H1 (cell line): ENCODE results near the gene OLFM1. TPM values are rescaled to one million over a fixed set of nuclear protein-coding genes. Genes with fewer than 3 reads are reported as not detected.

ENCODE experiments used
- CTCF ChIA-PET: fragments of 300-600 bp; sonication (Branson Sonifier 250); formaldehyde crosslinking; loops from one replicate; lab custom pipeline; 2021; ENCODE audit not compliant: partially characterized antibody; lab: Charles Lee
- POLR2A ChIA-PET: fragments of 300-600 bp; sonication (Branson Sonifier 250); formaldehyde crosslinking; loops from one replicate; lab custom pipeline; 2021; ENCODE audit warnings: inconsistent platforms; ENCODE audit not compliant: partially characterized antibody; lab: Charles Lee
- DNase-seq, 2 experiments: peaks; one replicate each; pipeline versions ENCODE4 v3.0.0 to v3.0.0-alpha.2; 2010 to 2022; ENCODE audit warnings: low spot score in 2 of 2, low read depth in 1 of 2, mixed read lengths in 1 of 2
- FAIRE-seq: peaks from 2 replicates; lab custom pipeline; 2011; peaks lifted over from hg19 to GRCh38; lab: Jason Lieb, UNC
- H2AFZ ChIP-seq: 2 replicates; pipeline ENCODE4 v1.8.1; 2012; ENCODE audit warnings: low read length, inconsistent platforms
- H2AK5ac ChIP-seq: 2 replicates; pipeline ENCODE4 v1.6.1; 2013; ENCODE audit warnings: low read depth, low read length
- H2BK120ac ChIP-seq: replicated peaks from 2 replicates; pipeline ENCODE3; 2013; ENCODE audit warnings: low read depth, low read length, inconsistent platforms
- H2BK12ac ChIP-seq: 2 replicates; pipeline ENCODE4 v1.6.1; 2013; ENCODE audit warnings: low read depth, low read length
- H2BK15ac ChIP-seq: 2 replicates; pipeline ENCODE4 v1.6.1; 2013; ENCODE audit warnings: low read length
- H2BK20ac ChIP-seq: 2 replicates; pipeline ENCODE4 v1.6.1; 2013; ENCODE audit warnings: low read length
- H2BK5ac ChIP-seq: 2 replicates; pipeline ENCODE4 v1.6.1; 2013; ENCODE audit warnings: low read depth, low read length
- H3K14ac ChIP-seq: 2 replicates; pipeline ENCODE4 v1.6.1; 2013; ENCODE audit warnings: inconsistent platforms; ENCODE audit not compliant: insufficient read length
- H3K18ac ChIP-seq: 2 replicates; pipeline ENCODE4 v1.6.1; 2013; ENCODE audit warnings: low read length; ENCODE audit errors: extremely low read depth
- H3K23ac ChIP-seq: 2 replicates; pipeline ENCODE4 v1.6.1; 2013; ENCODE audit warnings: inconsistent platforms; ENCODE audit not compliant: insufficient read length
- H3K23me2 ChIP-seq: 2 replicates; pipeline ENCODE4 v1.6.1; 2013; ENCODE audit warnings: low read depth, low read length
- H3K27ac ChIP-seq: 2 replicates; pipeline ENCODE4 v1.6.1; 2011; ENCODE audit warnings: low read depth, low read length, inconsistent platforms
- H3K27me3 ChIP-seq, 4 experiments: replicated peaks in 1 of 4; 1 replicate in 1 of 4; 2 replicates in 3 of 4; pipeline versions ENCODE4 v1.6.1 to v1.8.1; 2011 to 2013; ENCODE audit warnings: low read length in 3 of 4, mild to moderate bottlenecking in 3 of 4, inconsistent platforms in 2 of 4, mixed read lengths in 2 of 4, moderate library complexity in 1 of 4; ENCODE audit not compliant: control insufficient read depth in 3 of 4, insufficient read depth in 3 of 4; ENCODE audit errors: extremely low read depth in 1 of 4
- H3K36me3 ChIP-seq, 4 experiments: 2 replicates each; pipeline versions ENCODE4 v1.6.1 to v1.8.1; 2011 to 2013; ENCODE audit warnings: mild to moderate bottlenecking in 4 of 4, low read length in 3 of 4, moderate library complexity in 2 of 4, control low read depth in 1 of 4, inconsistent platforms in 1 of 4; ENCODE audit not compliant: insufficient read depth in 4 of 4, control insufficient read depth in 2 of 4
- H3K4ac ChIP-seq: replicated peaks from 2 replicates; pipeline ENCODE3; 2013; ENCODE audit warnings: low read length, low read depth, mixed read lengths, inconsistent platforms; ENCODE audit not compliant: insufficient read length
- H3K4me1 ChIP-seq, 4 experiments: replicated peaks in 1 of 4; 1 replicate in 1 of 4; 2 replicates in 3 of 4; pipeline versions ENCODE4 v1.6.1 to v1.8.1; 2011 to 2013; ENCODE audit warnings: low read length in 3 of 4, inconsistent platforms in 2 of 4, mixed read lengths in 1 of 4; ENCODE audit not compliant: insufficient read depth in 4 of 4, control insufficient read depth in 3 of 4
- H3K4me2 ChIP-seq, 2 experiments: 2 replicates each; pipeline versions ENCODE4 v1.6.1 to v1.8.1; 2011 to 2013; ENCODE audit warnings: low read depth in 2 of 2, low read length in 2 of 2, control low read depth in 1 of 2, inconsistent platforms in 1 of 2, mild to moderate bottlenecking in 1 of 2; ENCODE audit not compliant: insufficient read depth in 1 of 2
- H3K4me3 ChIP-seq, 4 experiments: fragments of 200-600, 300-600 bp in 1 of 4; sonication (generic), shearing (Covaris generic), sonication (Bioruptor Twin) in 1 of 4; 2 replicates each; pipeline versions ENCODE4 v1.5.1 to v1.8.1; 2011 to 2016; ENCODE audit warnings: low read length in 4 of 4, low read depth in 3 of 4, control low read depth in 2 of 4, inconsistent platforms in 2 of 4, mild to moderate bottlenecking in 2 of 4, mixed read lengths in 1 of 4, moderate library complexity in 1 of 4; ENCODE audit not compliant: insufficient read depth in 2 of 4; ENCODE audit errors: extremely low read depth in 1 of 4
- H3K56ac ChIP-seq: replicated peaks from 2 replicates; pipeline ENCODE3; 2013; ENCODE audit warnings: low read depth, mild to moderate bottlenecking, mixed read lengths, low read length, inconsistent platforms; ENCODE audit not compliant: insufficient read length
- H3K79me1 ChIP-seq: 2 replicates; pipeline ENCODE4 v1.6.1; 2013; ENCODE audit warnings: low read depth, low read length, control low read depth
- H3K79me2 ChIP-seq, 2 experiments: 2 replicates each; pipeline versions ENCODE4 v1.6.1 to v1.8.1; 2012 to 2013; ENCODE audit warnings: low read length in 2 of 2, mild to moderate bottlenecking in 2 of 2, inconsistent platforms in 1 of 2; ENCODE audit not compliant: insufficient read depth in 2 of 2, control insufficient read depth in 1 of 2
- H3K9ac ChIP-seq, 4 experiments: replicated peaks in 1 of 4; 1 replicate in 1 of 4; 2 replicates in 3 of 4; pipeline versions ENCODE4 v1.6.1 to v1.8.1; 2011 to 2013; ENCODE audit warnings: low read depth in 3 of 4, low read length in 3 of 4, control low read depth in 2 of 4, mild to moderate bottlenecking in 2 of 4, moderate library complexity in 2 of 4, inconsistent platforms in 1 of 4; ENCODE audit errors: extremely low read depth in 1 of 4
- H3K9me3 ChIP-seq, 2 experiments: 2 replicates each; pipeline versions ENCODE4 v1.6.1 to v1.8.1; 2012 to 2013; ENCODE audit warnings: mild to moderate bottlenecking in 2 of 2, moderate library complexity in 2 of 2, control low read depth in 1 of 2, inconsistent platforms in 1 of 2, low read depth in 1 of 2, low read length in 1 of 2, mixed read lengths in 1 of 2; ENCODE audit not compliant: insufficient read depth in 2 of 2
- H4K20me1 ChIP-seq, 2 experiments: replicated peaks in 1 of 2; 2 replicates each; pipeline versions ENCODE3 to v1.8.1; 2011 to 2013; ENCODE audit warnings: inconsistent platforms in 2 of 2, low read length in 2 of 2, mild to moderate bottlenecking in 1 of 2; ENCODE audit not compliant: insufficient read depth in 2 of 2, control insufficient read depth in 1 of 2
- H4K5ac ChIP-seq: 2 replicates; pipeline ENCODE4 v1.6.1; 2013; ENCODE audit warnings: low read length, low read depth, mixed read lengths, inconsistent platforms; ENCODE audit not compliant: insufficient read length
- H4K8ac ChIP-seq: 2 replicates; pipeline ENCODE4 v1.8.0; 2013; ENCODE audit warnings: mild to moderate bottlenecking, moderate library complexity, low read length, inconsistent platforms; ENCODE audit not compliant: insufficient read depth; ENCODE audit errors: extremely low read depth
- H4K91ac ChIP-seq: replicated peaks from 2 replicates; pipeline ENCODE3; 2013; ENCODE audit warnings: low read length, mixed read lengths, inconsistent platforms; ENCODE audit not compliant: insufficient read length
- ASH2L ChIP-seq: fragments of 200-600, 300-600 bp; sonication (generic); IDR thresholded peaks from one replicate; pipeline ENCODE4 v1.7.1; 2017; ENCODE audit warnings: low read length
- BACH1 ChIP-seq: IDR thresholded peaks from 2 replicates; pipeline ENCODE4 v1.6.1; 2012; ENCODE audit warnings: low read length, improper control_type of control experiment
- CREB1 ChIP-seq: IDR thresholded peaks from 2 replicates; pipeline ENCODE4 v1.6.1; 2012; ENCODE audit warnings: inconsistent platforms
- EGR1 ChIP-seq: IDR thresholded peaks from 2 replicates; pipeline ENCODE4 v1.6.1; 2011; ENCODE audit warnings: low read depth, low read length, borderline replicate concordance
- EP300 ChIP-seq, 2 experiments: IDR thresholded peaks; 1 replicate in 1 of 2; 2 replicates in 1 of 2; pipeline ENCODE4 v1.6.1; 2011 to 2012; ENCODE audit warnings: low read depth in 2 of 2, low read length in 2 of 2, mild to moderate bottlenecking in 2 of 2, borderline replicate concordance in 1 of 2, inconsistent platforms in 1 of 2, moderate library complexity in 1 of 2
- KDM5A ChIP-seq: fragments of 200-600 bp; IDR thresholded peaks from 2 replicates; pipeline ENCODE4 v1.7.1; 2012; ENCODE audit warnings: mild to moderate bottlenecking, low read length, inconsistent platforms, mixed read lengths
- MAX ChIP-seq: IDR thresholded peaks from 2 replicates; pipeline ENCODE4 v1.6.1; 2012; ENCODE audit warnings: inconsistent platforms
- RFX5 ChIP-seq: IDR thresholded peaks from 2 replicates; pipeline ENCODE4 v1.6.1; 2011; ENCODE audit warnings: low read depth, low read length, improper control_type of control experiment, borderline replicate concordance
- SIRT6 ChIP-seq: IDR thresholded peaks from one replicate; pipeline ENCODE4 v1.7.1; 2012; ENCODE audit warnings: low read length, inconsistent platforms
- TAF7 ChIP-seq: optimal IDR thresholded peaks from 2 replicates; pipeline ENCODE3; 2011; ENCODE audit warnings: low read depth, mild to moderate bottlenecking, inconsistent platforms, low read length, moderate library complexity, borderline replicate concordance
- TCF12 ChIP-seq: IDR thresholded peaks from 2 replicates; pipeline ENCODE4 v1.6.1; 2011; ENCODE audit warnings: low read depth, mild to moderate bottlenecking, low read length
- WGBS, 2 experiments: shearing (Covaris generic) in 1 of 2; methylation state at CpG; one replicate each; pipeline versions ENCODE4 v1.1.6 to v1.1.7; 2013 to 2015; ENCODE audit warnings: low lambda C conversion rate in 2 of 2, mixed read lengths in 2 of 2, inconsistent platforms in 1 of 2, low coverage in 1 of 2, missing lambda C conversion rate in 1 of 2; ENCODE audit not compliant: insufficient replicate concordance in 2 of 2, insufficient coverage in 1 of 2, insufficient read length in 1 of 2; ENCODE audit errors: extremely low coverage in 1 of 2, missing lambda C conversion rate in 1 of 2; 5-methylcytosine and 5-hydroxymethylcytosine counted together
- polyA plus RNA-seq, 7 experiments: library from polyadenylated mRNA; depleted of rRNA in 3 of 7; stranded (reverse) in 5 of 7; unstranded in 2 of 7; fragments of >200 nt in 5 of 7; fragments of 200-250 nt in 2 of 7; gene quantifications; 1 replicate in 5 of 7; 2 replicates in 1 of 7; 4 replicates in 1 of 7; pipeline versions ENCODE4 v1.2.1 to v1.2.3, GENCODE V29; 2011 to 2013; ENCODE audit warnings: missing spikeins in 2 of 7, mixed read lengths in 2 of 7
- total RNA-seq: library from RNA; stranded (reverse); fragmentation: NEBNext Ultra II Directional; extraction: Animal tissue kit (Norgen Biotek cat#: 25700); gene quantifications from 2 replicates; pipeline ENCODE4 v1.2.1, GENCODE V29; 2021
- TF ChIP-seq, protein P1 (sequence below): IDR thresholded peaks from 2 replicates; pipeline ENCODE4 v1.6.1; 2011; ENCODE audit warnings: low read length, improper control_type of control experiment

OLFM1 gene
- total and polyA plus RNA-seq, 2 of the 8 experiments (the other 6 are each of a cell fraction or from before 2014, with no cell fraction given), result 53.0 to 53.4 TPM

GRCh38 chr9:135045928-135046738 lies 41.3 kb upstream of the OLFM1 start:
- H3K9ac ChIP-seq, result no peak overlapping the region
- no peaks in the 10 kb centered on the region for H3K36me3 ChIP-seq
- H3K4me2 ChIP-seq, result no peak overlapping the region
- no peak overlapping the region for H3K14ac ChIP-seq
- no peaks in the 10 kb centered on the region for H4K20me1 ChIP-seq
- H2BK20ac ChIP-seq, result no peak overlapping the region
- no peaks in the 10 kb centered on the region for H3K9me3 ChIP-seq
- H4K8ac ChIP-seq, result no peak overlapping the region
- H3K27ac ChIP-seq, result no peak overlapping the region
- ChIA-PET CTCF (no interaction called here), POLR2A (no interaction called here)
- H3K18ac ChIP-seq, result no peak overlapping the region
- H3K4me1 ChIP-seq, result no peaks in the 10 kb centered on the region
- H2AK5ac ChIP-seq, result no peak overlapping the region
- H4K5ac ChIP-seq, result no peak overlapping the region
- no peak overlapping the region for H4K91ac ChIP-seq
- no peak overlapping the region for H2BK15ac ChIP-seq
- H2BK120ac ChIP-seq, result no peak overlapping the region
- H3K79me2 ChIP-seq, result no peaks in the 10 kb centered on the region
- no peak overlapping the region for H3K4ac ChIP-seq
- H3K79me1 ChIP-seq, result no peaks in the 10 kb centered on the region
- H3K23me2 ChIP-seq, result no peaks in the 10 kb centered on the region
- WGBS, 2 experiments, result 87% methylated on average over 18 of the region's 18 CpGs; no CpG with 5 or more reads in 1 of the 2 experiments
- FAIRE-seq (no peak), DNase-seq (peak in 1 of 2 experiments; percentile 33)
- no peak overlapping the region for H2BK5ac ChIP-seq
- no peak overlapping the region for H2BK12ac ChIP-seq
- H3K56ac ChIP-seq, result no peak overlapping the region
- H3K4me3 ChIP-seq, result no peak overlapping the region
- H2AFZ ChIP-seq, result no peak overlapping the region
- no peaks in the 10 kb centered on the region for H3K27me3 ChIP-seq
- no peak overlapping the region for H3K23ac ChIP-seq
- no peak for TF ChIP-seq RFX5
- TF ChIP-seq SIRT6, result no peak
- no peak for TF ChIP-seq TAF7
- TF ChIP-seq BACH1, result no peak
- TF ChIP-seq ASH2L, result no peak
- no peak for TF ChIP-seq KDM5A
- no peak for TF ChIP-seq EGR1
- TF ChIP-seq MAX, result no peak
- no peak for TF ChIP-seq CREB1
- no peak for TF ChIP-seq TCF12
- TF ChIP-seq, protein P1, sequence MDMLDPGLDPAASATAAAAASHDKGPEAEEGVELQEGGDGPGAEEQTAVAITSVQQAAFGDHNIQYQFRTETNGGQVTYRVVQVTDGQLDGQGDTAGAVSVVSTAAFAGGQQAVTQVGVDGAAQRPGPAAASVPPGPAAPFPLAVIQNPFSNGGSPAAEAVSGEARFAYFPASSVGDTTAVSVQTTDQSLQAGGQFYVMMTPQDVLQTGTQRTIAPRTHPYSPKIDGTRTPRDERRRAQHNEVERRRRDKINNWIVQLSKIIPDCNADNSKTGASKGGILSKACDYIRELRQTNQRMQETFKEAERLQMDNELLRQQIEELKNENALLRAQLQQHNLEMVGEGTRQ, result no peak
- TF ChIP-seq EP300 (IDR thresholded peaks at IDR 0.05; ENCODE audit: borderline replicate concordance in 1 of 2, low read depth in 2 of 2, low read length in 2 of 2), result no peak
